HG03354 (cell line): ENCODE results near the gene KRT6B.
"Not testable (repeated sequence)": the region's sequence is repeated elsewhere in the genome, so short reads cannot be mapped to it uniquely, and the experiment has no call there.

ENCODE experiments used
- ATAC-seq: cut with Tn5 transposase; IDR thresholded peaks from one replicate; pipeline ENCODE4 v1.9.1; 2021; ENCODE audit warnings: mild to moderate bottlenecking; ENCODE audit not compliant: unreplicated experiment, poor library complexity, severe bottlenecking

The KRT6B gene

GRCh38 chr12:52452101-52452500 lies at the start of gene KRT6B:
Gene KRT6B, minus strand, starts transcription at chr12:52452146. Its CDS starts 68 bp downstream, at chr12:52452078.
- ATAC-seq = no peak

- ATAC-seq = no peak
Observed at GRCh38 chr12:52501490-52501889, 49.5 kb upstream of the KRT6B start.

- ATAC-seq = not testable (repeated sequence)
Observed at GRCh38 chr12:52500574-52500973, 48.6 kb upstream of the KRT6B start.

- ATAC-seq = no peak
Observed at GRCh38 chr12:52499806-52500560, 48.0 kb upstream of the KRT6B start.

GRCh38 chr12:52498946-52499345 lies 47.0 kb upstream of the KRT6B start:
- no peak for ATAC-seq

- no peak for ATAC-seq
Observed at GRCh38 chr12:52497975-52498374, 46.0 kb upstream of the KRT6B start.

- no peak for ATAC-seq
Observed at GRCh38 chr12:52496590-52497071, 44.7 kb upstream of the KRT6B start.

- ATAC-seq = no peak
Observed at GRCh38 chr12:52496054-52496453, 44.1 kb upstream of the KRT6B start.

GRCh38 chr12:52495389-52495788 lies 43.4 kb upstream of the KRT6B start:
- no peak for ATAC-seq

- ATAC-seq = no peak
Observed at GRCh38 chr12:52494518-52494917, 42.6 kb upstream of the KRT6B start.

- ATAC-seq = no peak
Observed at GRCh38 chr12:52494100-52494499, 42.2 kb upstream of the KRT6B start.

- no peak for ATAC-seq
Observed at GRCh38 chr12:52493172-52493571, 41.2 kb upstream of the KRT6B start, which contains the start of gene KRT6A. Gene KRT6A, minus strand, starts transcription at chr12:52493257. Its CDS starts 69 bp downstream, at chr12:52493188.

GRCh38 chr12:52492405-52492804 lies 40.5 kb upstream of the KRT6B start:
- not testable (repeated sequence) for ATAC-seq

- ATAC-seq = not testable (repeated sequence)
Observed at GRCh38 chr12:52491495-52491894, 39.5 kb upstream of the KRT6B start.

- no peak for ATAC-seq
Observed at GRCh38 chr12:52488736-52489135, 36.8 kb upstream of the KRT6B start.

- not testable (repeated sequence) for ATAC-seq
Observed at GRCh38 chr12:52487744-52488443, 35.9 kb upstream of the KRT6B start.

- no peak for ATAC-seq
Observed at GRCh38 chr12:52487211-52487610, 35.3 kb upstream of the KRT6B start.

- no peak for ATAC-seq
Observed at GRCh38 chr12:52486166-52487105, 34.5 kb upstream of the KRT6B start.

- ATAC-seq = no peak
Observed at GRCh38 chr12:52480073-52480472, 28.1 kb upstream of the KRT6B start.

- ATAC-seq = no peak
Observed at GRCh38 chr12:52477651-52478050, 25.7 kb upstream of the KRT6B start.
